Heart left ventricle (tissue), 16 donors: ENCODE results near the gene HIVEP1. TPM values are rescaled to one million over a fixed set of nuclear protein-coding genes. Genes with fewer than 3 reads are reported as not detected.

Experiments
- ATAC-seq, 4 donors: fragments of 200-7000 bp; cut with Tn5 transposase; one replicate each; pipeline ENCODE4 v1.9.1; 2020 to 2022; ENCODE audit warnings: moderate library complexity in 4 of 4, mild to moderate bottlenecking in 3 of 4, moderate number of reproducible peaks in 1 of 4
- DNase-seq, 5 donors: peaks; one replicate each; pipeline ENCODE4 v3.0.0-alpha.2; 2020
- H3K27ac ChIP-seq, 12 donors: fragments of 200-600 bp; sonication (generic) in 4 of 12; one replicate each; pipeline versions ENCODE4 v1.5.0 to v1.8.0; 2016 to 2022; ENCODE audit warnings: mild to moderate bottlenecking in 2 of 12
- H3K27me3 ChIP-seq, 9 donors: fragments of 200-600 bp; sonication (generic) in 2 of 9; one replicate each; pipeline versions ENCODE4 v1.5.1 to v1.8.0; 2016 to 2022; ENCODE audit warnings: mild to moderate bottlenecking in 3 of 9
- H3K36me3 ChIP-seq, 9 donors: fragments of 200-600 bp; sonication (generic) in 2 of 9; one replicate each; pipeline versions ENCODE4 v1.5.0 to v1.8.0; 2018 to 2022; ENCODE audit warnings: mild to moderate bottlenecking in 2 of 9
- H3K4me1 ChIP-seq, 12 donors: fragments of 200-600 bp; sonication (generic) in 4 of 12; one replicate each; pipeline versions ENCODE4 v1.5.0 to v1.8.0; 2016 to 2022; ENCODE audit warnings: mild to moderate bottlenecking in 3 of 12
- H3K4me3 ChIP-seq, 12 donors: fragments of 200-600 bp; sonication (generic) in 4 of 12; one replicate each; pipeline versions ENCODE4 v1.5.0 to v1.8.0; 2017 to 2022; ENCODE audit warnings: mild to moderate bottlenecking in 9 of 12, moderate library complexity in 4 of 12
- H3K9me3 ChIP-seq, 12 donors: fragments of 200-600 bp; sonication (generic) in 4 of 12; one replicate each; pipeline versions ENCODE4 v1.5.0 to v1.8.0; 2016 to 2022; ENCODE audit warnings: mild to moderate bottlenecking in 1 of 12
- CTCF ChIP-seq, 12 donors: fragments of 200-600 bp; sonication (generic) in 4 of 12; IDR thresholded peaks; one replicate each; pipeline versions ENCODE4 v1.5.0 to v1.8.0; 2018 to 2022; ENCODE audit warnings: antibody characterized with exemption in 12 of 12, mild to moderate bottlenecking in 5 of 12
- POLR2A ChIP-seq, 2 donors: fragments of 450-650 bp; IDR thresholded peaks; one replicate each; pipeline ENCODE4 v1.6.1; 2017; ENCODE audit warnings: antibody characterized with exemption in 2 of 2, mild to moderate bottlenecking in 2 of 2, moderate library complexity in 2 of 2
- whole genome bisulfite sequencing, 4 donors: extraction: QIAGEN DNeasy Blood & Tissue Kit in 2 of 4; methylation state at CpG; one replicate each; pipeline versions ENCODE4 v1.1.5 to v1.1.7; 2013 to 2018; 5-methylcytosine and 5-hydroxymethylcytosine counted together
- intact Hi-C, 10 donors: fragments of 100-400 bp; cut with DNase I; formaldehyde crosslinking; loops; one replicate each; pipeline versions ENCODE4 v1.11.1 to v1.14.2; 2022
- polyA plus RNA-seq, 2 donors: library from polyadenylated mRNA; stranded (reverse); fragments of 200-250 nt; gene quantifications; one replicate each; pipeline ENCODE4 v1.2.3, GENCODE V29; 2013
- total RNA-seq, 9 donors: library from RNA; depleted of rRNA in 2 of 9; stranded (reverse); fragments of >200 nt in 2 of 9; fragmentation: NEBNext Ultra II Directional in 3 of 9; extraction: Animal tissue kit (Norgen Biotek cat#: 25700) in 3 of 9; gene quantifications; one replicate each; pipeline versions ENCODE4 v1.1.0 to v1.2.4, GENCODE V29; 2016 to 2023
- donor health status: ischemic (EF 13 %, LVEDD 7.1; RV severe dilation, severe dysfunction).
- donor health status: healthy with polysubstance abuse.
- donor health status: DM: no; HTN: yes; CAD: no.
- donor health status: DM: no; HTN: no; CAD: no.
- donor health status: ischemic (EF 25% LVEDD 6.9; RV normal size, moderate dysfunction).
- donor health status: ischemic (EF 25% LVEDD 5.7; RV mildly dilated, moderate dysfunction).
- donor health status: healthy.
- donor health status: DM: yes; HTN: yes; CAD: no.
- donor health status: ischemic (EF 35%, LVEDD 5.7; RV mildly dilated, moderate dysfunction).
- donor health status: nonischemic (EF 11% LVEDD 7.7; RV severe dilation, severe dysfunction).
- donor health status: DM: yes; HTN: yes; CAD: no.
- donor health status: PGD.
- donor health status: ischemic (EF 29% LVEDD 5.4; RV normal size, mild dysfunction).
- donor health status: nonischemic (EF 23%, LVEDD 6.1; RV moderate dilation, normal function).

The HIVEP1 gene
- total and polyA plus RNA-seq, 11 donors = 3.5 to 22.8 (median 12.5) TPM

GRCh38 chr6:12083302-12083701 lies 71.2 kb downstream of the HIVEP1 start:
- no peak for ATAC-seq
- peaks cover 0 to 27% (median 10%) of the 10 kb centered on the region in 12 donors for H3K4me1 ChIP-seq
- intact Hi-C loops = loop anchor here in 1 of 10 donors (10.0 kb wide), 1 partner anchor 399 kb away; no protein-coding TSS in a partner anchor
- no peaks in the 10 kb centered on the region for H3K9me3 ChIP-seq
- 70 to 86% (median 81%) methylated on average over 2 of the region's 2 CpGs for WGBS, 4 donors
- H3K4me3 ChIP-seq = no peak overlapping the region
- DNase-seq = no peak
- H3K36me3 ChIP-seq = no peaks in the 10 kb centered on the region
- H3K27me3 ChIP-seq = no peaks in the 10 kb centered on the region
- TF ChIP-seq POLR2A (IDR thresholded peaks at IDR 0.05) = no peak
- TF ChIP-seq CTCF (IDR thresholded peaks at IDR 0.05) = no peak
- no peak overlapping the region for H3K27ac ChIP-seq

- no peak overlapping the region for H3K4me3 ChIP-seq
- DNase-seq (no peak), ATAC-seq (no peak)
- H3K27ac ChIP-seq = no peak overlapping the region
- H3K4me1 ChIP-seq = peaks cover 0 to 27% (median 10%) of the 10 kb centered on the region in 12 donors
- TF ChIP-seq POLR2A (IDR thresholded peaks at IDR 0.05) = no peak
- TF ChIP-seq CTCF (IDR thresholded peaks at IDR 0.05) = no peak
- no peaks in the 10 kb centered on the region for H3K27me3 ChIP-seq
- intact Hi-C loops = loop anchor here in 1 of 10 donors (10.0 kb wide), 1 partner anchor 399 kb away; no protein-coding TSS in a partner anchor
- H3K9me3 ChIP-seq = no peaks in the 10 kb centered on the region
- no peaks in the 10 kb centered on the region for H3K36me3 ChIP-seq
Observed at GRCh38 chr6:12083763-12084162, 71.7 kb downstream of the HIVEP1 start.

GRCh38 chr6:12084681-12085080 lies 72.6 kb downstream of the HIVEP1 start:
- Histone ChIP-seq H3K4me3 (no peak overlapping the region), H3K27me3 (no peaks in the 10 kb centered on the region), H3K27ac (no peak overlapping the region), H3K9me3 (no peaks in the 10 kb centered on the region), H3K4me1 (peaks cover 0 to 27% (median 10%) of the 10 kb centered on the region in 12 donors), H3K36me3 (no peaks in the 10 kb centered on the region)
- intact Hi-C loops = loop anchor here in 1 of 10 donors (10.0 kb wide), 1 partner anchor 400 kb away; no protein-coding TSS in a partner anchor
- DNase-seq = no peak
- no peak for TF ChIP-seq POLR2A (IDR thresholded peaks at IDR 0.05)
- no peak for TF ChIP-seq CTCF (IDR thresholded peaks at IDR 0.05)
- ATAC-seq = no peak
- WGBS, 4 donors = 70 to 83% (median 78%) methylated on average over 7 of the region's 7 CpGs

GRCh38 chr6:12088531-12088930 lies 76.4 kb downstream of the HIVEP1 start:
- 71 to 89% (median 72%) methylated on average over 1 of the region's 1 CpG for WGBS, 4 donors
- peaks cover 0 to 26% (median 9%) of the 10 kb centered on the region in 12 donors for H3K4me1 ChIP-seq
- H3K36me3 ChIP-seq = no peaks in the 10 kb centered on the region
- no peaks in the 10 kb centered on the region for H3K27me3 ChIP-seq
- intact Hi-C loops = loop anchor here in 1 of 10 donors (10.0 kb wide), 1 partner anchor 404 kb away; no protein-coding TSS in a partner anchor
- H3K27ac ChIP-seq = no peak overlapping the region
- TF ChIP-seq CTCF (IDR thresholded peaks at IDR 0.05) (no peak), POLR2A (IDR thresholded peaks at IDR 0.05) (no peak)
- no peak for DNase-seq
- H3K4me3 ChIP-seq = no peak overlapping the region
- no peak for ATAC-seq
- H3K9me3 ChIP-seq = peaks cover 0 to under 1% (median 0%) of the 10 kb centered on the region in 12 donors
